ENCODE results near the gene TRMT2A.

TRMT2A gene

GRCh38 chr22:20099099-20099711 lies 17.8 kb downstream of the TRMT2A start:
- TF ChIP-seq USF1 (IDR thresholded peaks at IDR 0.05) (no peak), CREB1 (IDR thresholded peaks at IDR 0.05; ENCODE audit: low read depth) (no peak), EP300 (IDR thresholded peaks at IDR 0.05; ENCODE audit: borderline replicate concordance) (no peak), CEBPB (IDR thresholded peaks at IDR 0.05) (no peak), TEAD4 (IDR thresholded peaks at IDR 0.05) (no peak), RAD21 (IDR thresholded peaks at IDR 0.05; ENCODE audit: low read depth) (no peak), YY1 (IDR thresholded peaks at IDR 0.05; ENCODE audit: low read depth) (no peak), TCF12 (IDR thresholded peaks at IDR 0.05; ENCODE audit: low read depth) (no peak), FOXM1 (IDR thresholded peaks at IDR 0.05; ENCODE audit: borderline replicate concordance, low read depth) (no peak), MAX (IDR thresholded peaks at IDR 0.05) (no peak), TAF1 (IDR thresholded peaks at IDR 0.05; ENCODE audit: low read depth) (no peak), ZBTB7A (IDR thresholded peaks at IDR 0.05; ENCODE audit: low read depth) (no peak), EGR1 (IDR thresholded peaks at IDR 0.05) (no peak)

- no peak for TF ChIP-seq TCF12 (IDR thresholded peaks at IDR 0.05; ENCODE audit: low read depth)
- TF ChIP-seq CEBPB (IDR thresholded peaks at IDR 0.05): no peak
- TF ChIP-seq MAX (IDR thresholded peaks at IDR 0.05): no peak
- no peak for TF ChIP-seq ZBTB7A (IDR thresholded peaks at IDR 0.05; ENCODE audit: low read depth)
- no peak for TF ChIP-seq TEAD4 (IDR thresholded peaks at IDR 0.05)
- TF ChIP-seq EGR1 (IDR thresholded peaks at IDR 0.05): no peak
- TF ChIP-seq EP300 (IDR thresholded peaks at IDR 0.05; ENCODE audit: borderline replicate concordance): no peak
- TF ChIP-seq REST (IDR thresholded peaks at IDR 0.05; ENCODE audit: low read depth): no peak
- TF ChIP-seq NFIC (IDR thresholded peaks at IDR 0.05): no peak
- TF ChIP-seq CREB1 (IDR thresholded peaks at IDR 0.05; ENCODE audit: low read depth): no peak
- no peak for TF ChIP-seq TAF1 (IDR thresholded peaks at IDR 0.05; ENCODE audit: low read depth)
- TF ChIP-seq USF1 (IDR thresholded peaks at IDR 0.05): no peak
- no peak for TF ChIP-seq FOXM1 (IDR thresholded peaks at IDR 0.05; ENCODE audit: borderline replicate concordance, low read depth)
- no peak for TF ChIP-seq RAD21 (IDR thresholded peaks at IDR 0.05; ENCODE audit: low read depth)
- TF ChIP-seq YY1 (IDR thresholded peaks at IDR 0.05; ENCODE audit: low read depth): no peak
Observed at GRCh38 chr22:20096574-20097420, 20.2 kb downstream of the TRMT2A start.

GRCh38 chr22:20095521-20095920 lies 21.5 kb downstream of the TRMT2A start:
- no peak for TF ChIP-seq TCF12 (IDR thresholded peaks at IDR 0.05; ENCODE audit: low read depth)
- no peak for TF ChIP-seq YY1 (IDR thresholded peaks at IDR 0.05; ENCODE audit: low read depth)
- TF ChIP-seq CREB1 (IDR thresholded peaks at IDR 0.05; ENCODE audit: low read depth): no peak
- TF ChIP-seq TEAD4 (IDR thresholded peaks at IDR 0.05): no peak
- TF ChIP-seq RAD21 (IDR thresholded peaks at IDR 0.05; ENCODE audit: low read depth): no peak
- TF ChIP-seq ZBTB7A (IDR thresholded peaks at IDR 0.05; ENCODE audit: low read depth): no peak
- TF ChIP-seq EGR1 (IDR thresholded peaks at IDR 0.05): no peak
- TF ChIP-seq TAF1 (IDR thresholded peaks at IDR 0.05; ENCODE audit: low read depth): no peak
- TF ChIP-seq REST (IDR thresholded peaks at IDR 0.05; ENCODE audit: low read depth): no peak
- no peak for TF ChIP-seq MAX (IDR thresholded peaks at IDR 0.05)
- TF ChIP-seq FOXM1 (IDR thresholded peaks at IDR 0.05; ENCODE audit: borderline replicate concordance, low read depth): no peak
- no peak for TF ChIP-seq USF1 (IDR thresholded peaks at IDR 0.05)
- no peak for TF ChIP-seq EP300 (IDR thresholded peaks at IDR 0.05; ENCODE audit: borderline replicate concordance)
- TF ChIP-seq NFIC (IDR thresholded peaks at IDR 0.05): no peak
- TF ChIP-seq CEBPB (IDR thresholded peaks at IDR 0.05): no peak

GRCh38 chr22:20094197-20094807 lies 22.7 kb downstream of the TRMT2A start:
- TF ChIP-seq USF1 (IDR thresholded peaks at IDR 0.05): no peak
- no peak for TF ChIP-seq TAF1 (IDR thresholded peaks at IDR 0.05; ENCODE audit: low read depth)
- no peak for TF ChIP-seq RAD21 (IDR thresholded peaks at IDR 0.05; ENCODE audit: low read depth)
- TF ChIP-seq EP300 (IDR thresholded peaks at IDR 0.05; ENCODE audit: borderline replicate concordance): no peak
- no peak for TF ChIP-seq FOXM1 (IDR thresholded peaks at IDR 0.05; ENCODE audit: borderline replicate concordance, low read depth)
- TF ChIP-seq TEAD4 (IDR thresholded peaks at IDR 0.05): no peak
- no peak for TF ChIP-seq REST (IDR thresholded peaks at IDR 0.05; ENCODE audit: low read depth)
- TF ChIP-seq CREB1 (IDR thresholded peaks at IDR 0.05; ENCODE audit: low read depth): no peak

Data from Ishikawa (cell line).